Measurements from ENCODE around the gene SPATA46. TPM values are rescaled to one million over a fixed set of nuclear protein-coding genes. Genes with fewer than 3 reads are reported as not detected.

Gene SPATA46
- total RNA-seq, 4 donors from 2014 or later: not detected

- TF ChIP-seq, protein P1, sequence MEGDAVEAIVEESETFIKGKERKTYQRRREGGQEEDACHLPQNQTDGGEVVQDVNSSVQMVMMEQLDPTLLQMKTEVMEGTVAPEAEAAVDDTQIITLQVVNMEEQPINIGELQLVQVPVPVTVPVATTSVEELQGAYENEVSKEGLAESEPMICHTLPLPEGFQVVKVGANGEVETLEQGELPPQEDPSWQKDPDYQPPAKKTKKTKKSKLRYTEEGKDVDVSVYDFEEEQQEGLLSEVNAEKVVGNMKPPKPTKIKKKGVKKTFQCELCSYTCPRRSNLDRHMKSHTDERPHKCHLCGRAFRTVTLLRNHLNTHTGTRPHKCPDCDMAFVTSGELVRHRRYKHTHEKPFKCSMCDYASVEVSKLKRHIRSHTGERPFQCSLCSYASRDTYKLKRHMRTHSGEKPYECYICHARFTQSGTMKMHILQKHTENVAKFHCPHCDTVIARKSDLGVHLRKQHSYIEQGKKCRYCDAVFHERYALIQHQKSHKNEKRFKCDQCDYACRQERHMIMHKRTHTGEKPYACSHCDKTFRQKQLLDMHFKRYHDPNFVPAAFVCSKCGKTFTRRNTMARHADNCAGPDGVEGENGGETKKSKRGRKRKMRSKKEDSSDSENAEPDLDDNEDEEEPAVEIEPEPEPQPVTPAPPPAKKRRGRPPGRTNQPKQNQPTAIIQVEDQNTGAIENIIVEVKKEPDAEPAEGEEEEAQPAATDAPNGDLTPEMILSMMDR (IDR thresholded peaks at IDR 0.05; ENCODE audit: low read depth): no peak
Observed at GRCh38 chr1:162380061-162380846, 3.6 kb upstream of the SPATA46 start.

DNA sequence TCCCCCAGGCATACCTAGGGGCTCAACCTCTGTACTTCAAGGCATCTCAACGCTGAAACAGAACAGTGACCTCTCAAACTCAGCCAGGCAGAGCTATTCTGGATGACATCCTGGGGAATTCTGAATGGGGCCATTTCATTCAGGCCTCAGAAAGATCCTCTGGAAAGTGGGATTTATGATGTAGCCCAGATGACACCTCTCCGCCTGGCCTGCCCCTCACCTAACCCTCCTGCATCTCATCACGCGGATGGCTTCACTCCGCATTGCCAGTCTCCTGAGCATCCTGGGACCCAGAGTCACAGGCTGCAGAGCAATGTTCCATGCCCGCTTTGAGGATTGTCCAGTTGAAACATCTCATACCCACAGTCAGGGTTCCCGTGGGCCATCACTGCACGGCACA is 1.2 kb downstream of the SPATA46 start:
- TF ChIP-seq, protein P1 (IDR thresholded peaks at IDR 0.05; ENCODE audit: low read depth): no peak

DNA sequence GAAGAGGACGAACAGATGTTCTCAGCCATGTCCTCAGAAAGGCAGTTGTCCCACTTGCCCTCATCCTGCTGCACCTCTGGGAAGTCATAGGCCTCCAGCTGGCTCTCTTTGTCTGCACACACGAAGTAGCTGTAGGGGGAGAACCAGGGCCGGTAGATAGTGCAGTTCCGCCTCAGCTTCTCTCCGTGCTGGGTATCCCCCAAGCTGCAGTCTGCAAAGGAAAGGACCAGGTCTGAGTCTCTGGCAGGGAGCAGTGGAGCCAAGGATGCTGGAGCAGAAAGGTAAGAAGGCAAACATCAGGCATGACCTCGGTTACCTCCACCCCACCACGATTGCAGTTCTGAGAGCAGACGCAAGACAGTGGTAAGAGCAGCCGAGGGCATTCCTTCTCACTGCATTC is 2.2 kb downstream of the SPATA46 start:
- TF ChIP-seq, protein P1 (IDR thresholded peaks at IDR 0.05; ENCODE audit: low read depth): no peak

DNA sequence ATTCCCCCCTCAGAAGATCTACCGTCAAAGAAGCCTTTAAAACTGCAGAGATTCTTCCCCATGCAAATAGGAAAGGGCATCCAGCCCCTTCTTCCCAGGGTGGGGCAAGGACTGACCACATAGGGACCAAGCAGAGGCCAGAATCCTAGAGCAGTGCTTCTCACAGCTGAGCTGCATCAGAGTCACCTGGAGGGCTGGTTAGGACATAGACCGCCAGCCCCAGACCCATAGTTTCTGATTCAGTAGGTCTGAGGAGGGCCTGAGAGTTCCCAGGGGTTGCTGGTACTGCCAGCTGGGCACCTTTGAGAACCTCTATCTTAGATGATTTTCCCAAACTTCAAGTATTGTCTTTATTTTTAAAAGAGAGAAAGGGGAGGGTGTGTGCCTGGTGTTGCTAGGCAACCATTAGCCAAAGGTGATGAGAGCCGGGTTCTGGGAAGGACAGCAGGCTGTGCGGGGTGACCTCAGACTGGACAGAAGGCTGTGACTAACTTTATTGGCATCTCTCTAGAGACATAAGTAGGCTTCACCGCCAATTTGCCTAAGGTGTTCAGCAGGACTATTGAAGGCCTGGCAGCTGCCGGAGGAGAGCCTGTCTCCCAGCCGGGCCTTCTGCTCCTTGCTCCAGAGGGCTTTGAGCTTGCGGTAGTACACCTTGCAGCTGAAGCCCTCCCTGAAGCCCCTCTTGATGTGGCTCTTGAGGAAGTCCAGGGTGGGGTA is 3.0 kb downstream of the SPATA46 start:
- TF ChIP-seq, protein P1 (IDR thresholded peaks at IDR 0.05; ENCODE audit: low read depth): no peak

GRCh38 chr1:162373072-162373427 is 3.6 kb downstream of the SPATA46 start:
- TF ChIP-seq, protein P1 (IDR thresholded peaks at IDR 0.05; ENCODE audit: low read depth): no peak

GRCh38 chr1:162372159-162373071 is 4.2 kb downstream of the SPATA46 start:
- TF ChIP-seq, protein P1 (IDR thresholded peaks at IDR 0.05; ENCODE audit: low read depth): no peak

Data from subcutaneous adipose tissue (tissue), 4 donors.